ENCODE data around the gene OR2A42. TPM values are rescaled to one million over a fixed set of nuclear protein-coding genes. Genes with fewer than 3 reads are reported as not detected.

OR2A42 gene, protein sequence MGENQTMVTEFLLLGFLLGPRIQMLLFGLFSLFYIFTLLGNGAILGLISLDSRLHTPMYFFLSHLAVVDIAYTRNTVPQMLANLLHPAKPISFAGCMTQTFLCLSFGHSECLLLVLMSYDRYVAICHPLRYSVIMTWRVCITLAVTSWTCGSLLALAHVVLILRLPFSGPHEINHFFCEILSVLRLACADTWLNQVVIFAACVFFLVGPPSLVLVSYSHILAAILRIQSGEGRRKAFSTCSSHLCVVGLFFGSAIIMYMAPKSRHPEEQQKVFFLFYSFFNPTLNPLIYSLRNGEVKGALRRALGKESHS
- total RNA-seq = not detected in 2 replicates

DNA sequence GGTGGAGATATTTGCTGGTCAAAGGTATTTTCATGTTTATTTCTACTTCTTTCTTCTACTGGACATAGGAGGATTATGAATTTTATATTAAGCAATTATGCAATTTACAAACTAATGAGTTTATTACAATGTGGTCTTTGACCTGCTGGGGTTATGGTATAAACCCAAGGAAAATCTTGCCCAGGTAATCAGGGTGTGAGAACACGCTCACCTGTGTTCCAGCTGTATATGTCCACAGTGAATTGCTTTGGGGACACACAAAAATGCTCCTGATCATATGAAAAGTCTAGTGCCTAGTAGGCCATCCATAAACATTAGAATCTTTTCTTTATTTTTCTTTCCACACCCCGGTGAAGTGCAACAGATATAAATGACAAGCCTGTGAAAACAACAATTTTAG is at the start of gene OR2A42:
OR2A42 (minus strand) TSS at position 241 of the 400 bp plus-strand sequence. CDS start 6,762 bp downstream, outside the sequence.

DNA sequence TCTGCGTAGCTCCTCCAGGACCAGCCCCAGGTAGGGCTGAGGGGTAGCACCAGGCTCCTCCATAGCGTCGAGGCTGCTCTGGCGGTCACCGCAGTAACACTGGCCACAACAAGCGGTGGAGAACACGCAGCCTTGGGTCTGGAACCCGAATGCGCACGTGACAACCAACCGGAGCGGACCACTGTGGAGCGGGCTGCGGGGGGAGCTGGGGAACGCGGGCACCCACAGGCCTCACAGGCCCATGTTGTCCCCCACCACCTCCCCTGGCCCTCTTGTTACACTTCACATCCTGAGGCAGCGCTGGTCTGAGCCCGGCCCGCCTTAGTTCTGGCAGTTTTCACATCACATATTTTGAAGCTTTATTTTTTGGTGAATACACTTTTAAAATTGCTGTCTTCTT is 29.8 kb upstream of the OR2A42 start, which contains the start of gene CTAGE8:
CTAGE8 (minus strand) TSS at position 101 of the 400 bp plus-strand sequence; CDS start at position 63, 38 bp downstream.

DNA sequence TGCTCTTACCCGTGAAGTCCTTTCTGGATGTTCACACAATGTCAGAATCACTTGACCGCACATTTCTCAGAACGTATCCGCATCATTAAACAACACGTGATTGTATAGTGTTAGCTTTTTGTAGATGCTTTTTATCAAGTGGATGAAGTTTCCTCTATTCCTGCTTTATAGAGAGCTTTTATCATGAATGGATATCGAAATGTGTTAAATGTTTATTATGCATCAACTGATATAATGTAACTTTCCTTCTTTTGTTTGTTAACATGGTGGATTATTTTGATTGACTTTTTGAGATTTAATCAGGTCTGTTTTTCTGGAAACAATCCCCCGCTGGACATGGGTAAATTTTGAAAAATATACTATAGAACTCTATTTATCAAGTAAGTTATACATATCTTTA is 25.3 kb upstream of the OR2A42 start, which contains the start of gene OR2A7:
OR2A7 (minus strand) TSS at position 101 of the 400 bp plus-strand sequence. CDS start 5,164 bp downstream, outside the sequence.

DNA sequence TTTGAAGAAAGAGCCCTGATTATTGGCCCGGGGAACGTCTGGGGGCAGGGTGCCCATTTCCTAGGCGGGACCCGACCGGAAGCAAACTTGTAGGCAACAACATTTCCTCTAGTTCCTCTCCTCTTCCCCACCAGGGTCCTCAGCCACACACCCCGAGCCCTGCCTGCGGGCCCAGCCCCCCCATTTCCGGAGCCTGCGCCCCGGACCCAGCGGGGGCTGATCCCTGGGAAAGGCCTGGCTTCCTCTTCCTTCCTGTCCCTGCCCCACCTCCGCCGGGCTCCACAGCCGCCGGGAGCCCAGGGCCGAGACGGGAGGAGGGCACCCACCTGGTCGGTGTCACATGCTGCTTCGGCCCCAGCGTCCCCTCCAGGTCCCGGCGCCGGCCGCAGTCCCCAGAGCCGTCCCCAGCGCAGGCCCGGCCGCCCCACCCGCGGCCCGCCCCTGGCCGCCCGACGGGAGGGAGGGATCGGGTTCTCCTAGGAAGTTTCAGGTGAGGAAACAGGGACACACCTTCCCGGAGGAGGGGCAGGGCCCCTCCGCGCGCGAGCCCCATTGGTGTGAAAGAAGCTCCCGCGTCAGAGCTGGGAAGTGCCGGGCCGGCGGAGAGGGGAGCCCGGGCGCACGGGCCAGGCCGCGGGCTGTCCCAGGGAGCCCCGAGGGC is 44.1 kb downstream of the OR2A42 start, which contains the start of gene ARHGEF35:
ARHGEF35 (minus strand) TSS at position 622 of the 661 bp plus-strand sequence. CDS start 7,450 bp downstream, outside the sequence.

DNA sequence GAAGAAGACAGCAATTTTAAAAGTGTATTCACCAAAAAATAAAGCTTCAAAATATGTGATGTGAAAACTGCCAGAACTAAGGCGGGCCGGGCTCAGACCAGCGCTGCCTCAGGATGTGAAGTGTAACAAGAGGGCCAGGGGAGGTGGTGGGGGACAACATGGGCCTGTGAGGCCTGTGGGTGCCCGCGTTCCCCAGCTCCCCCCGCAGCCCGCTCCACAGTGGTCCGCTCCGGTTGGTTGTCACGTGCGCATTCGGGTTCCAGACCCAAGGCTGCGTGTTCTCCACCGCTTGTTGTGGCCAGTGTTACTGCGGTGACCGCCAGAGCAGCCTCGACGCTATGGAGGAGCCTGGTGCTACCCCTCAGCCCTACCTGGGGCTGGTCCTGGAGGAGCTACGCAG is 56.2 kb downstream of the OR2A42 start, which contains the start of gene CTAGE4:
CTAGE4 (plus strand) TSS at position 301 of the 400 bp plus-strand sequence; CDS start at position 339, 38 bp downstream.

Other genes starting within 250 kb of the OR2A42 start
- not detected in 2 replicates for gene OR6B1, start 239.3 kb downstream of the OR2A42 start, total RNA-seq
- not detected in 2 replicates for gene OR2A5, start 190.7 kb downstream of the OR2A42 start, total RNA-seq
- not detected in 2 replicates for gene OR2A25, start 169.8 kb downstream of the OR2A42 start, total RNA-seq
- not detected in 2 replicates for gene OR2A12, start 153.3 kb downstream of the OR2A42 start, total RNA-seq
- not detected in 2 replicates for gene OR2A2, start 130.0 kb downstream of the OR2A42 start, total RNA-seq
- not detected in 2 replicates for gene OR2A14, start 116.4 kb downstream of the OR2A42 start, total RNA-seq
- 4.7 and 10.6 TPM in 2 replicates for gene CTAGE4, start 56.1 kb downstream of the OR2A42 start, total RNA-seq
- 0.11 and 6.3 TPM in 2 replicates for gene ARHGEF35, start 43.8 kb downstream of the OR2A42 start, total RNA-seq
- gene OR2A7, start 25.2 kb upstream of the OR2A42 start, total RNA-seq = 5.6 and 7.1 TPM in 2 replicates
- gene CTAGE8, start 29.7 kb upstream of the OR2A42 start, total RNA-seq = 7.9 TPM in 1 of 2 replicates, not detected in the other
- not detected in 2 replicates for gene OR2A1, start 72.8 kb upstream of the OR2A42 start, total RNA-seq
- 29.1 and 55.1 TPM in 2 replicates for gene ARHGEF5, start 115.8 kb upstream of the OR2A42 start, total RNA-seq
- not detected in 2 replicates for gene NOBOX, start 164.1 kb upstream of the OR2A42 start, total RNA-seq